Sigmoid colon (tissue), 7 donors: ENCODE measurements around the gene PIK3CB. TPM values are rescaled to one million over a fixed set of nuclear protein-coding genes. Genes with fewer than 3 reads are reported as not detected.

Source experiments
- DNase-seq: peaks from one replicate; pipeline ENCODE4 v3.0.0-alpha.2; 2019
- H3K27ac ChIP-seq, 4 donors: fragments of 200-600 bp; sonication (generic); one replicate each; pipeline ENCODE4 v1.5.1; 2016 to 2019; ENCODE audit warnings: mild to moderate bottlenecking in 1 of 4
- H3K27me3 ChIP-seq, 3 donors: fragments of 200-600 bp; sonication (generic); one replicate each; pipeline ENCODE4 v1.5.1; 2019; ENCODE audit warnings: mild to moderate bottlenecking in 1 of 3
- H3K36me3 ChIP-seq, 4 donors: fragments of 200-600 bp; sonication (generic); one replicate each; pipeline ENCODE4 v1.5.1; 2016 to 2019
- H3K4me1 ChIP-seq, 4 donors: fragments of 200-600 bp; sonication (generic); one replicate each; pipeline ENCODE4 v1.5.1; 2017 to 2019
- H3K4me3 ChIP-seq, 4 donors: fragments of 200-600 bp; sonication (generic); one replicate each; pipeline ENCODE4 v1.5.1; 2017 to 2019; ENCODE audit warnings: mild to moderate bottlenecking in 2 of 4, moderate library complexity in 1 of 4
- H3K9me3 ChIP-seq, 4 donors: fragments of 200-600 bp in 3 of 4; sonication (generic) in 3 of 4; one replicate each; pipeline versions ENCODE4 v1.5.1 to v1.6.1; 2013 to 2019
- CTCF ChIP-seq, 4 experiments: fragments of 450-650 bp in 3 of 4; fragments of 200-600 bp in 1 of 4; IDR thresholded peaks; one replicate each; pipeline ENCODE4 v1.5.1; 2016 to 2019; ENCODE audit warnings: antibody characterized with exemption in 4 of 4, mild to moderate bottlenecking in 3 of 4, moderate library complexity in 2 of 4
- EP300 ChIP-seq, 4 donors: sonication (generic); formaldehyde crosslinking; IDR thresholded peaks; one replicate each; pipeline ENCODE4 v1.6.1; 2017; ENCODE audit warnings: antibody characterized with exemption in 4 of 4
- POLR2A ChIP-seq, 2 donors: fragments of 450-650 bp; IDR thresholded peaks; one replicate each; pipeline ENCODE4 v1.6.1; 2016; ENCODE audit warnings: antibody characterized with exemption in 2 of 2, mild to moderate bottlenecking in 2 of 2, moderate library complexity in 2 of 2
- POLR2AphosphoS5 ChIP-seq, 4 donors: sonication (generic); formaldehyde crosslinking; IDR thresholded peaks; one replicate each; pipeline ENCODE4 v1.6.1; 2017; ENCODE audit warnings: antibody characterized with exemption in 4 of 4
- WGBS, 2 donors: extraction: QIAGEN DNeasy Blood & Tissue Kit; methylation state at CpG; one replicate each; pipeline ENCODE4 v1.1.7; 2013; 5-methylcytosine and 5-hydroxymethylcytosine counted together
- intact Hi-C: fragments of 100-400 bp; cut with DNase I; formaldehyde crosslinking; loops from one replicate; pipeline ENCODE4 v1.15.1; 2023
- polyA plus RNA-seq, 3 donors: library from polyadenylated mRNA; stranded (reverse); fragments of 200-250 nt; gene quantifications; one replicate each; pipeline ENCODE4 v1.2.3, GENCODE V29; 2013
- total RNA-seq, 4 donors: library from RNA; depleted of rRNA; stranded (reverse); fragments of >200 nt; gene quantifications; one replicate each; pipeline ENCODE4 v1.1.0, GENCODE V29; 2016
- donor health status: healthy with polysubstance abuse.
- donor health status: Bipolar disorder and iron deficiency.
- donor health status: healthy.

Gene PIK3CB
- total and polyA plus RNA-seq, 7 donors = 17.4 to 29.5 (median 22.0) TPM

- Histone ChIP-seq H3K36me3 (peaks cover 0 to 7% (median 0%) of the 10 kb centered on the region in 4 donors), H3K4me3 (no peak overlapping the region), H3K9me3 (no peaks in the 10 kb centered on the region), H3K4me1 (no peaks in the 10 kb centered on the region), H3K27me3 (no peaks in the 10 kb centered on the region), H3K27ac (no peak overlapping the region)
- no peak for DNase-seq
- TF ChIP-seq POLR2AphosphoS5 (IDR thresholded peaks at IDR 0.05) = no peak
- TF ChIP-seq CTCF (IDR thresholded peaks at IDR 0.05) = no peak
- TF ChIP-seq POLR2A (IDR thresholded peaks at IDR 0.05) = no peak
- TF ChIP-seq EP300 (IDR thresholded peaks at IDR 0.05) = no peak
- intact Hi-C loops = no loop called here
- 98% methylated on average over 11 of the region's 11 CpGs for WGBS, 2 donors
Measured at GRCh38 chr3:138767498-138768104, 67.1 kb downstream of the PIK3CB start.

- no peak for DNase-seq
- H3K9me3 ChIP-seq = no peaks in the 10 kb centered on the region
- 84 to 90% methylated on average over 2 of the region's 2 CpGs for WGBS, 2 donors
- H3K27me3 ChIP-seq = no peaks in the 10 kb centered on the region
- no peak for TF ChIP-seq POLR2A (IDR thresholded peaks at IDR 0.05)
- no peak for TF ChIP-seq CTCF (IDR thresholded peaks at IDR 0.05)
- TF ChIP-seq EP300 (IDR thresholded peaks at IDR 0.05) = no peak
- TF ChIP-seq POLR2AphosphoS5 (IDR thresholded peaks at IDR 0.05) = no peak
- no peaks in the 10 kb centered on the region for H3K36me3 ChIP-seq
- no peak overlapping the region for H3K27ac ChIP-seq
- intact Hi-C loops = no loop called here
- no peak overlapping the region for H3K4me3 ChIP-seq
- no peaks in the 10 kb centered on the region for H3K4me1 ChIP-seq
Measured at GRCh38 chr3:138761002-138761401, 73.7 kb downstream of the PIK3CB start.

DNA sequence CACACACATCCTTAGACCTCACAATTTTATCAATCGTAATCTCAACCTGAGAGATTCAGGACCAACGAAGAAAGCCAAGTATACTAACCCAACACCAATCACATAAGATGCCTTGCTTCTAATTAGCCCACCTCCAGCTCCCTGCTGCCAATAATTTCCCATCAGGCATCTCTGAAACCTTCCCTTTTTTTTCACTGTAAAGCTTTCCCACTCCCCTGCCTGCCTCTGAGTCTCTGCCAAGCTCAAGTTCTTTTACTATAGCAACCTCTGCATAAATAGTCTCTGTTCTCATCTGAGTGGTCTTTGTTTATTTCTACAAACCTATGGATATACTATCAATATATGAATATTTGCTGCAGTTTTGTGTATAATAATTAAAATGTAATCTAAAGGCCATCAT is 86.5 kb downstream of the PIK3CB start:
- intact Hi-C loops = no loop called here
- no peak for TF ChIP-seq POLR2AphosphoS5 (IDR thresholded peaks at IDR 0.05)
- no peak for TF ChIP-seq POLR2A (IDR thresholded peaks at IDR 0.05)
- TF ChIP-seq CTCF (IDR thresholded peaks at IDR 0.05) = no peak
- TF ChIP-seq EP300 (IDR thresholded peaks at IDR 0.05) = no peak
- peaks cover 0 to 3% (median 0%) of the 10 kb centered on the region in 4 donors for H3K36me3 ChIP-seq
- no peaks in the 10 kb centered on the region for H3K4me1 ChIP-seq
- no peaks in the 10 kb centered on the region for H3K27me3 ChIP-seq
- DNase-seq = no peak
- no peaks in the 10 kb centered on the region for H3K9me3 ChIP-seq
- H3K27ac ChIP-seq = no peak overlapping the region
- WGBS, 2 donors = 92 to 93% methylated on average over 2 of the region's 2 CpGs
- no peak overlapping the region for H3K4me3 ChIP-seq

GRCh38 chr3:138747225-138747624 is 87.5 kb downstream of the PIK3CB start:
- no peak for DNase-seq
- Histone ChIP-seq H3K9me3 (no peaks in the 10 kb centered on the region), H3K36me3 (peaks cover 0 to 5% (median 0%) of the 10 kb centered on the region in 4 donors), H3K4me3 (no peak overlapping the region), H3K27me3 (no peaks in the 10 kb centered on the region), H3K27ac (no peak overlapping the region), H3K4me1 (no peaks in the 10 kb centered on the region)
- no peak for TF ChIP-seq CTCF (IDR thresholded peaks at IDR 0.05)
- TF ChIP-seq POLR2A (IDR thresholded peaks at IDR 0.05) = no peak
- TF ChIP-seq POLR2AphosphoS5 (IDR thresholded peaks at IDR 0.05) = no peak
- no peak for TF ChIP-seq EP300 (IDR thresholded peaks at IDR 0.05)
- 80 to 84% methylated on average over 1 of the region's 1 CpG for WGBS, 2 donors
- intact Hi-C loops = no loop called here

DNA sequence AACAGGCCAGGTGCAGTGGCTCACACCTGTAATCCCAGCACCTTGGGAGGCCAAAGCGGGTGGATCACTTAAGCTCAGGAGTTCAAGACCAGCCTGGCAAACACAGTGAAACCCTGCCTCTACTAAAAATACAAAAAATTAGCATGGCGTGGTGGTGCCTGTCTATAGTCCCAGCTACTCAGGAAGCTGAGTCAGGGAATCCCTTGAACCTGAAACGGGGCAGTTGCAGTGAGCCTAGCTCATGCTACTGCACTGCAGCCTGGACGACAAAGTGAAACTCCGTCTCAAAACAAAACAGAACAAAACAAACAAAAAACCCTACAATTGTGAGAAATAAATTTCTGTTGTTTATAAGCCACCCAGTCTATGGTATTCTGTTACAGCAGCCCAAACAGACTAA is 94.7 kb downstream of the PIK3CB start:
- DNase-seq = no peak
- 85 to 91% methylated on average over 5 of the region's 5 CpGs for WGBS, 2 donors
- H3K27me3 ChIP-seq = no peaks in the 10 kb centered on the region
- no peak for TF ChIP-seq EP300 (IDR thresholded peaks at IDR 0.05)
- TF ChIP-seq POLR2A (IDR thresholded peaks at IDR 0.05) = no peak
- no peak for TF ChIP-seq CTCF (IDR thresholded peaks at IDR 0.05)
- TF ChIP-seq POLR2AphosphoS5 (IDR thresholded peaks at IDR 0.05) = no peak
- intact Hi-C loops = no loop called here
- H3K36me3 ChIP-seq = peaks cover 0 to 36% (median 0%) of the 10 kb centered on the region in 4 donors
- no peak overlapping the region for H3K27ac ChIP-seq
- H3K4me1 ChIP-seq = no peaks in the 10 kb centered on the region
- H3K9me3 ChIP-seq = no peaks in the 10 kb centered on the region
- H3K4me3 ChIP-seq = no peak overlapping the region
